ENCODE data around the gene SCUBE1.

DNA sequence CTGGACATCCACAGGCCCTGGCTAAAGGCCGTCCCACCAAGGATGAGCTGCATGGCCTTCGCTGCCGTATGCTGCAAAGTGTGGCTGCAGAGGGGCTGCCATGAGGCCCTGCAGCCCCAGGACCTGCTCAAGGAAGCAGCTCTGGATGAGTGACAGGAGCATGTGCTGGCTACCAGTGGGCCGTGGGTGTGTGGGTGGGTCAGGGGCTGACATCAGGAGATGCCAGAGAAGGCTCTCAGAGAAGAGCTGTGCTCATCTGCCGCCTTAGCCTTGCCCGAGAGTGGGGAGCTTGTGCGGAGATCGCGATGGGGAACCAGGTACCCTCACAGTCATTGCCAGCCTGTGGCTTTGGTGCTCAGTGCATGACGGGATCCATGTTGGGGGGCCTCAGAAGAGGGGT lies 41.3 kb downstream of the SCUBE1 start:
- TF ChIP-seq EZH2 (IDR thresholded peaks at IDR 0.05; ENCODE audit: borderline replicate concordance, low read length), result no peak
- TF ChIP-seq, protein P1, sequence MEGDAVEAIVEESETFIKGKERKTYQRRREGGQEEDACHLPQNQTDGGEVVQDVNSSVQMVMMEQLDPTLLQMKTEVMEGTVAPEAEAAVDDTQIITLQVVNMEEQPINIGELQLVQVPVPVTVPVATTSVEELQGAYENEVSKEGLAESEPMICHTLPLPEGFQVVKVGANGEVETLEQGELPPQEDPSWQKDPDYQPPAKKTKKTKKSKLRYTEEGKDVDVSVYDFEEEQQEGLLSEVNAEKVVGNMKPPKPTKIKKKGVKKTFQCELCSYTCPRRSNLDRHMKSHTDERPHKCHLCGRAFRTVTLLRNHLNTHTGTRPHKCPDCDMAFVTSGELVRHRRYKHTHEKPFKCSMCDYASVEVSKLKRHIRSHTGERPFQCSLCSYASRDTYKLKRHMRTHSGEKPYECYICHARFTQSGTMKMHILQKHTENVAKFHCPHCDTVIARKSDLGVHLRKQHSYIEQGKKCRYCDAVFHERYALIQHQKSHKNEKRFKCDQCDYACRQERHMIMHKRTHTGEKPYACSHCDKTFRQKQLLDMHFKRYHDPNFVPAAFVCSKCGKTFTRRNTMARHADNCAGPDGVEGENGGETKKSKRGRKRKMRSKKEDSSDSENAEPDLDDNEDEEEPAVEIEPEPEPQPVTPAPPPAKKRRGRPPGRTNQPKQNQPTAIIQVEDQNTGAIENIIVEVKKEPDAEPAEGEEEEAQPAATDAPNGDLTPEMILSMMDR (IDR thresholded peaks at IDR 0.05; ENCODE audit: low read length), result no peak

Data from OCI-LY1 (cell line).